SK-N-SH (cell line): Measurements from ENCODE around the gene MTHFD1L. TPM values are rescaled to one million over a fixed set of nuclear protein-coding genes. Genes with fewer than 3 reads are reported as not detected.

ENCODE experiments used
- CTCF ChIA-PET: fragments of 300-600, 350-600 bp; formaldehyde crosslinking; extraction: SDS; loops from one replicate; lab custom pipeline; 2021; lab: Yijun Ruan, JAX
- POLR2A ChIA-PET: fragments of 350-600 bp; sonication (Branson Sonifier 250); formaldehyde crosslinking; extraction: SDS; loops from one replicate; lab custom pipeline; 2020; ENCODE audit warnings: antibody characterized with exemption, inconsistent platforms; lab: Yijun Ruan, JAX
- DNase-seq: peaks from one replicate; pipeline ENCODE4 v3.0.0; 2012
- H2AFZ ChIP-seq: fragments of 200-600 bp; sonication (generic); 2 replicates; pipeline ENCODE4 v1.8.1; 2016; ENCODE audit warnings: antibody characterized with exemption, mild to moderate bottlenecking, low read depth
- H3F3A ChIP-seq: fragments of 200-600 bp; sonication (generic); replicated peaks from 2 replicates; pipeline ENCODE3; 2016; ENCODE audit warnings: antibody characterized with exemption, mild to moderate bottlenecking; ENCODE audit not compliant: insufficient read depth
- H3K27ac ChIP-seq, 2 experiments: fragments of 200-500 bp in 1 of 2; fragments of 200-600 bp in 1 of 2; sonication (Bioruptor generic) in 1 of 2; sonication (generic), shearing (Covaris generic) in 1 of 2; 2 replicates each; pipeline versions ENCODE4 v1.5.1 to v1.6.1; 2014 to 2016; ENCODE audit warnings: low read depth in 2 of 2, inconsistent platforms in 1 of 2, low read length in 1 of 2, mild to moderate bottlenecking in 1 of 2, mixed read lengths in 1 of 2
- H3K27me3 ChIP-seq: fragments of 200-600 bp; sonication (generic), shearing (Covaris generic); 2 replicates; pipeline ENCODE4 v1.6.1; 2016; ENCODE audit warnings: mixed run types; ENCODE audit not compliant: insufficient read depth
- H3K36me3 ChIP-seq, 2 experiments: fragments of 200-500 bp in 1 of 2; fragments of 200-600 bp in 1 of 2; sonication (Bioruptor generic) in 1 of 2; sonication (generic) in 1 of 2; replicated peaks in 1 of 2; 2 replicates each; pipeline versions ENCODE3 to v1.5.1; 2014 to 2016; ENCODE audit warnings: low read length in 1 of 2, mild to moderate bottlenecking in 1 of 2; ENCODE audit not compliant: insufficient read depth in 2 of 2, control insufficient read depth in 1 of 2
- H3K4me1 ChIP-seq, 2 experiments: fragments of 200-500 bp in 1 of 2; fragments of 200-600 bp in 1 of 2; sonication (Bioruptor generic) in 1 of 2; sonication (generic), shearing (Covaris generic) in 1 of 2; 2 replicates each; pipeline versions ENCODE4 v1.5.1 to v1.6.1; 2014 to 2016; ENCODE audit warnings: low read depth in 1 of 2, low read length in 1 of 2, mixed run types in 1 of 2; ENCODE audit not compliant: insufficient read depth in 2 of 2, control insufficient read depth in 1 of 2
- H3K4me2 ChIP-seq: fragments of 200-600 bp; sonication (generic), shearing (Covaris generic); 2 replicates; pipeline ENCODE4 v1.6.1; 2017; ENCODE audit warnings: mixed run types
- H3K4me3 ChIP-seq, 2 experiments: fragments of 200-500 bp in 1 of 2; fragments of 200-600 bp in 1 of 2; sonication (Bioruptor generic) in 1 of 2; sonication (generic), shearing (Covaris generic) in 1 of 2; 2 replicates each; pipeline versions ENCODE4 v1.5.1 to v1.8.1; 2014 to 2016; ENCODE audit warnings: low read depth in 2 of 2, inconsistent platforms in 1 of 2, low read length in 1 of 2, mild to moderate bottlenecking in 1 of 2, mixed read lengths in 1 of 2, moderate library complexity in 1 of 2
- H3K79me2 ChIP-seq: fragments of 200-600 bp; sonication (generic); 2 replicates; pipeline ENCODE4 v1.8.1; 2017; ENCODE audit warnings: mild to moderate bottlenecking; ENCODE audit not compliant: insufficient read depth
- H3K9ac ChIP-seq: fragments of 200-600 bp; sonication (generic); 2 replicates; pipeline ENCODE4 v1.6.1; 2017; ENCODE audit warnings: mixed run types
- H3K9me2 ChIP-seq: fragments of 200-600 bp; sonication (generic); 2 replicates; pipeline ENCODE4 v1.6.1; 2017; ENCODE audit warnings: mixed run types
- H3K9me3 ChIP-seq: fragments of 200-600 bp; sonication (generic); 2 replicates; pipeline ENCODE4 v1.6.1; 2017; ENCODE audit warnings: mixed run types, mild to moderate bottlenecking, moderate library complexity
- H4K20me1 ChIP-seq: fragments of 200-600 bp; sonication (generic); 2 replicates; pipeline ENCODE4 v1.6.1; 2017; ENCODE audit warnings: mild to moderate bottlenecking, mixed run types; ENCODE audit not compliant: insufficient read depth
- EZH2phosphoT487 ChIP-seq: fragments of 200-600 bp; sonication (generic); IDR thresholded peaks from 2 replicates; pipeline ENCODE4 v1.6.1; 2017; ENCODE audit warnings: low read depth, mixed run types, mild to moderate bottlenecking, antibody characterized with exemption, moderate library complexity, borderline replicate concordance
- FOSL2 ChIP-seq: IDR thresholded peaks from 2 replicates; pipeline ENCODE4 v1.4.0; 2012; ENCODE audit warnings: low read depth, mild to moderate bottlenecking, moderate library complexity, borderline replicate concordance
- MXI1 ChIP-seq: IDR thresholded peaks from 2 replicates; pipeline ENCODE4 v1.6.1; 2012; ENCODE audit warnings: mild to moderate bottlenecking, low read depth, low read length, improper control_type of control experiment
- RAD21 ChIP-seq: IDR thresholded peaks from 2 replicates; pipeline ENCODE4 v1.6.1; 2012; ENCODE audit warnings: mild to moderate bottlenecking, low read length
- RXRA ChIP-seq: IDR thresholded peaks from 2 replicates; pipeline ENCODE4 v1.4.0; 2012; ENCODE audit warnings: low read depth, mild to moderate bottlenecking, borderline replicate concordance
- TEAD4 ChIP-seq: IDR thresholded peaks from 2 replicates; pipeline ENCODE4 v1.4.0; 2012; ENCODE audit warnings: mild to moderate bottlenecking, borderline replicate concordance; ENCODE audit not compliant: insufficient read depth
- USF1 ChIP-seq: IDR thresholded peaks from 2 replicates; pipeline ENCODE4 v1.4.0; 2012; ENCODE audit warnings: low read depth, borderline replicate concordance
- YY1 ChIP-seq: IDR thresholded peaks from 2 replicates; pipeline ENCODE4 v1.4.0; 2012; ENCODE audit warnings: low read depth, mild to moderate bottlenecking
- WGBS: methylation state at CpG from one replicate; pipeline ENCODE4 v1.1.6; 2017; ENCODE audit warnings: low lambda C conversion rate; 5-methylcytosine and 5-hydroxymethylcytosine counted together
- polyA plus RNA-seq, 3 experiments: library from polyadenylated mRNA; depleted of rRNA; stranded (reverse); fragments of >200 nt; gene quantifications; 2 replicates each; pipeline ENCODE4 v1.2.3, GENCODE V29; 2012

Gene MTHFD1L
- polyA plus RNA-seq, 1 of the 3 experiments (the other 2 are of a cell fraction) = 37.0 TPM

DNA sequence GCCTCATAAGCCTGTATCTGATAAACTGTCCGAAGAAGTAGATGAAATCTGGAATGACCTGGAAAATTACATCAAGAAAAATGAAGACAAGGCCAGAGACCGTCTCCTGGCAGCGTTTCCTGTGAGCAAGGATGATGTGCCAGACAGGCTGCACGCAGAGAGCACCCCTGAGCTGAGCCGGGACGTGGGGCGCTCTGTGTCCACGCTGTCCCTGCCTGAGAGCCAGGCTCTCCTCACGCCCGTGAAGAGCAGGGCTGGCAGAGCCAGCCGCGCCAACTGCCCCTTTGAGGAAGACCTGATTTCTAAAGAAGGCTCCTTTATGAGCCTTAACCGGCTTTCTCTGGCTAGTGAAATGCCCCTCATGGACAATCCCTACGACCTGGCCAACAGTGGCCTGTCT lies 33.9 kb upstream of the MTHFD1L start (continued):
- TF ChIP-seq EZH2phosphoT487 = no peak
- TF ChIP-seq, all 33 proteins: peak for 0

GRCh38 chr6:150835620-150836019 lies 29.9 kb upstream of the MTHFD1L start:
- Histone ChIP-seq H3K27ac (no peak overlapping the region), H3K79me2 (no peaks in the 10 kb centered on the region), H4K20me1 (no peaks in the 10 kb centered on the region), H3K9me3 (no peaks in the 10 kb centered on the region), H3K27me3 (no peaks in the 10 kb centered on the region), H3K9me2 (no peaks in the 10 kb centered on the region), H3F3A (no peaks in the 10 kb centered on the region), H2AFZ (no peak overlapping the region), H3K4me1 (no peaks in the 10 kb centered on the region), H3K4me3 (no peak overlapping the region), H3K9ac (no peak overlapping the region), H3K36me3 (no peaks in the 10 kb centered on the region), H3K4me2 (no peak overlapping the region)
- TF ChIP-seq RXRA (no peak), TEAD4 (no peak), YY1 (no peak), RAD21 (no peak), USF1 (no peak)
- POLR2A ChIA-PET = no interaction called here
- CTCF ChIA-PET = interaction anchor here (1.3 to 2.3 kb wide), 2 partner anchors 17 to 20 kb away, joined by 4 to 8 read pairs; no protein-coding TSS in a partner anchor
- DNase-seq = no peak

- Histone ChIP-seq H3K4me2 (no peak overlapping the region), H3K9me3 (no peaks in the 10 kb centered on the region), H3K9me2 (no peaks in the 10 kb centered on the region), H3K4me3 (no peak overlapping the region), H3K4me1 (no peaks in the 10 kb centered on the region), H2AFZ (no peak overlapping the region), H3F3A (no peaks in the 10 kb centered on the region), H3K9ac (no peak overlapping the region), H3K36me3 (peaks cover 0 to 4% of the 10 kb centered on the region in 2 experiments), H3K79me2 (no peaks in the 10 kb centered on the region), H3K27ac (no peak overlapping the region), H4K20me1 (no peaks in the 10 kb centered on the region), H3K27me3 (no peaks in the 10 kb centered on the region)
- TF ChIP-seq USF1 (no peak), MXI1 (no peak), FOSL2 (no peak)
- WGBS = 90% methylated on average over 4 of the region's 4 CpGs
- POLR2A ChIA-PET = no interaction called here
- CTCF ChIA-PET = interaction anchor here (2.1 kb wide), 1 partner anchor 52 kb away, joined by 4 read pairs; no protein-coding TSS in a partner anchor
- no peak for DNase-seq
Measured at GRCh38 chr6:150840185-150840584, 25.3 kb upstream of the MTHFD1L start.
